K562 (cell line): ENCODE data around the gene ZDHHC14. TPM values are rescaled to one million over a fixed set of nuclear protein-coding genes. Genes with fewer than 3 reads are reported as not detected.

Source experiments
- ATAC-seq: fragments of 200-7000 bp; cut with Tn5 transposase; 3 replicates; pipeline ENCODE4 v1.9.1; 2020; ENCODE audit warnings: moderate library complexity
- BruUV-seq: library from RNA; stranded (reverse); fragments of 400-500 nt; replicated peaks from 2 replicates; lab custom pipeline; 2021; lab: Mats Ljungman, UMichigan
- CTCF ChIA-PET: fragments of 300-600 bp; formaldehyde crosslinking; extraction: SDS; loops from one replicate; lab custom pipeline; 2021; ENCODE audit warnings: low intra/inter-chr PET ratio; lab: Yijun Ruan, JAX
- POLR2A ChIA-PET: fragments of 300-600, 350-650 bp; sonication (Branson Sonifier 250); formaldehyde crosslinking; extraction: SDS; loops from one replicate; lab custom pipeline; 2021; ENCODE audit warnings: antibody characterized with exemption, inconsistent platforms; lab: Yijun Ruan, JAX
- DNase-seq, 4 experiments: peaks; one replicate each; pipeline versions ENCODE4 v3.0.0 to v3.0.0-alpha.2; 2011 to 2018; ENCODE audit warnings: low spot score in 3 of 4, mixed read lengths in 3 of 4; ENCODE audit errors: extremely low read depth in 1 of 4
- FAIRE-seq: peaks from 2 replicates; lab custom pipeline; 2011; peaks lifted over from hg19 to GRCh38; lab: Jason Lieb, UNC
- H2AFZ ChIP-seq: 2 replicates; pipeline ENCODE4 v1.6.0; 2011; ENCODE audit warnings: low read depth, low read length, control low read depth, inconsistent platforms
- H3K27ac ChIP-seq: fragments of 200-600 bp; 3 replicates; pipeline ENCODE4 v1.8.0; 2011; ENCODE audit warnings: low read depth, mild to moderate bottlenecking, control low read depth, inconsistent platforms, low read length, moderate library complexity, mixed read lengths; ENCODE audit errors: extremely low read depth
- H3K27me3 ChIP-seq, 2 experiments: fragments of 300-600 bp in 1 of 2; 2 replicates in 1 of 2; 3 replicates in 1 of 2; pipeline versions ENCODE4 v1.6.0 to v1.8.0; 2011; ENCODE audit warnings: inconsistent platforms in 2 of 2, low read length in 2 of 2, mild to moderate bottlenecking in 1 of 2, mixed read lengths in 1 of 2, moderate library complexity in 1 of 2; ENCODE audit not compliant: control insufficient read depth in 2 of 2, insufficient read depth in 2 of 2
- H3K36me3 ChIP-seq: fragments of 300-600 bp; 3 replicates; pipeline ENCODE4 v1.8.0; 2011; ENCODE audit warnings: mild to moderate bottlenecking, low read length, inconsistent platforms; ENCODE audit not compliant: control insufficient read depth, insufficient read depth
- H3K4me1 ChIP-seq, 2 experiments: fragments of 200-600 bp in 1 of 2; replicated peaks in 1 of 2; 2 replicates in 1 of 2; 3 replicates in 1 of 2; pipeline versions ENCODE4 v1.5.1 to v1.8.0; 2011; ENCODE audit warnings: inconsistent platforms in 2 of 2, low read length in 2 of 2, mild to moderate bottlenecking in 1 of 2, mixed read lengths in 1 of 2, moderate library complexity in 1 of 2; ENCODE audit not compliant: control insufficient read depth in 2 of 2, insufficient read depth in 2 of 2
- H3K4me2 ChIP-seq: 2 replicates; pipeline ENCODE4 v1.6.1; 2011; ENCODE audit warnings: low read length, control low read depth, inconsistent platforms, mixed read lengths; ENCODE audit not compliant: insufficient read depth
- H3K4me3 ChIP-seq: fragments of 200-600 bp; sonication (generic), shearing (Covaris generic); 2 replicates; pipeline ENCODE4 v1.5.1; 2016; ENCODE audit warnings: control low read depth, inconsistent platforms
- H3K79me2 ChIP-seq: fragments of 200-600 bp; 3 replicates; pipeline ENCODE4 v1.8.0; 2011; ENCODE audit warnings: low read length, inconsistent platforms; ENCODE audit not compliant: control insufficient read depth, insufficient read depth
- H3K9ac ChIP-seq, 2 experiments: 2 replicates each; pipeline versions ENCODE4 v1.6.0 to v1.6.1; 2011; ENCODE audit warnings: low read depth in 2 of 2, low read length in 2 of 2, control low read depth in 1 of 2, inconsistent platforms in 1 of 2, mild to moderate bottlenecking in 1 of 2, mixed read lengths in 1 of 2; ENCODE audit not compliant: insufficient read depth in 1 of 2
- H3K9me1 ChIP-seq: one replicate; pipeline ENCODE4 v1.6.0; 2011; ENCODE audit warnings: inconsistent platforms, mild to moderate bottlenecking, low read length, moderate library complexity; ENCODE audit not compliant: control insufficient read depth, insufficient read depth
- H3K9me3 ChIP-seq: replicated peaks from 2 replicates; pipeline ENCODE4 v1.5.1; 2011; ENCODE audit warnings: low read depth, low read length, inconsistent platforms; ENCODE audit not compliant: control insufficient read depth, insufficient read depth
- H4K20me1 ChIP-seq: replicated peaks from 2 replicates; pipeline ENCODE4 v1.6.1; 2011; ENCODE audit warnings: low read length, inconsistent platforms, mixed read lengths; ENCODE audit not compliant: control insufficient read depth, insufficient read depth
- HNRNPL ChIP-seq: fragments of 200-400 bp; formaldehyde crosslinking; IDR thresholded peaks from 2 replicates; pipeline ENCODE4 v1.6.1; 2017; ENCODE audit warnings: low read depth, mild to moderate bottlenecking, low read length
- PRPF4 ChIP-seq: fragments of 200-400 bp; formaldehyde crosslinking; IDR thresholded peaks from one replicate; pipeline ENCODE4 v1.6.1; 2017; ENCODE audit warnings: low read length, low read depth, mild to moderate bottlenecking; ENCODE audit not compliant: insufficient read depth, poor library complexity, severe bottlenecking
- XRCC3 ChIP-seq: fragments of 450-650 bp; IDR thresholded peaks from 2 replicates; pipeline ENCODE4 v1.6.1; 2017; ENCODE audit warnings: mild to moderate bottlenecking, moderate library complexity
- ZNF311 ChIP-seq: fragments of 250-450 bp; sonication (Bioruptor Pico); IDR thresholded peaks from 2 replicates; pipeline ENCODE4 v1.4.0; 2020; ENCODE audit warnings: mild to moderate bottlenecking, moderate library complexity
- WGBS: fragments of 100-300 bp; shearing (Covaris generic); methylation state at CpG from one replicate; pipeline ENCODE4 v1.1.6; 2016; ENCODE audit warnings: low coverage, mixed read lengths; ENCODE audit not compliant: insufficient coverage; ENCODE audit errors: missing lambda C conversion rate; 5-methylcytosine and 5-hydroxymethylcytosine counted together
- in situ Hi-C: fragments of 300-500 bp; cut with MboI; formaldehyde crosslinking; loops from 4 replicates; pipeline ENCODE4 v1.15.0; 2018; ENCODE audit warnings: inconsistent platforms, mixed read lengths
- intact Hi-C: fragments of 100-400 bp; cut with micrococcal nuclease; formaldehyde crosslinking; loops from 2 replicates; pipeline ENCODE4 v1.14.2; 2022
- polyA plus RNA-seq, 8 experiments: library from polyadenylated mRNA; depleted of rRNA in 4 of 8; stranded (reverse) in 5 of 8; unstranded in 3 of 8; fragments of >200 nt; fragmentation: Nextera tagmentation in 2 of 8; fragmentation: Illumina TruSeq in 1 of 8; extraction: Ambion mirVana in 2 of 8; extraction: Trizol in 1 of 8; gene quantifications; 2 replicates each; pipeline versions ENCODE4 v1.2.1 to v1.2.3, GENCODE V29; 2011 to 2014; ENCODE audit warnings: inconsistent platforms in 1 of 8, missing spikeins in 1 of 8
- total RNA-seq, 7 experiments: library from RNA; depleted of rRNA in 6 of 7; stranded (reverse); fragments of >200 nt in 6 of 7; fragmentation: Illumina TruSeq in 2 of 7; extraction: Trizol in 2 of 7; gene quantifications; 2 replicates each; pipeline versions ENCODE4 v1.2.1 to v1.2.3, GENCODE V29; 2011 to 2021; ENCODE audit warnings: low replicate concordance in 1 of 7

ZDHHC14 gene
- total and polyA plus RNA-seq, 9 of the 15 experiments (the other 6 are each of a cell fraction or from before 2014, with no cell fraction given) = 0.92 to 23.1 (median 13.8) TPM

DNA sequence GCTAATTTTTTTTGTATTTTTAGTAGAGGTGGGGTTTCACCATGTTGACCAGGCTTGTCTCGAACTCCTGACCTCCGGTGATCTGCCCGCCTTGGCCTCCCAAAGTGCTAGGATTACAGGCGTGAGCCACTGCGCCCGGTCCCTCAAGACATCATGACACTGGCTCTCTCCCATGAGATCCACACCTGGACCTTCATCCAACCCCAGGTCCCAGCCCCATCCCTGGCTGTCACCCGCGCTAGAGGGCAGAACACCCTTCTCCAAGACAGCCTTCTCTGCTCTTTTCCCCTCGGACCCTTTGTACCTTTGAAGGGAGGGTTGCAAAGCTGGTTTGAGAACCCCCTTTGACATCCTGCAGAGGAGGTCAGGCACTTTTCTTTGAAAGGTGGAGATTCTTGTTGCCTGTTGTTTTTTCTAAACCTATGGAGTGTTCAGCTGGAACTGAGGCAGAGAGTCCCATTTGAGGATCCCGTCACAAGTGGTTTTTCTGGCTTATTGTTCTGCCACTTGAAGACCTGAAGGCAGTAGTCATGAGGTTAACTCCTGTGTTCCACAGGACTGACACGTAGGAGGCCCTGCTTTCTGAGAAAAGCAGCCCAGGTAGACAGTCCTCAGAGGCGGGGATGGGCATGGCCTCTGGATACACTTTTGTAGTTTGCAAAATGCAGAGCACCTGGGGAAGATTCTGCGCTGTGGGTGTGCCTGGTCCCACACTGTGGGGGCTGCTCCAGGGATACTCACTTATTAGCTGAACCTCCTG lies 270.9 kb downstream of the ZDHHC14 start:
- ChIA-PET CTCF (no interaction called here), POLR2A (interaction anchor here (0.6 kb wide), 1 partner anchor 420 kb away, joined by 3 read pairs; no protein-coding TSS in a partner anchor)
- TF ChIP-seq PRPF4 = no peak
- no peak for TF ChIP-seq HNRNPL
- TF ChIP-seq ZNF311 (CRISPR knock-in tag) = no peak
- TF ChIP-seq XRCC3 = no peak
- H3K79me2 ChIP-seq = no peaks in the 10 kb centered on the region
- FAIRE-seq (no peak), DNase-seq (no peak), ATAC-seq (no peak)
- no peaks in the 10 kb centered on the region for H4K20me1 ChIP-seq
- H3K4me1 ChIP-seq = no peaks in the 10 kb centered on the region; a peak in 1 of 5 replicates
- peaks cover 18% of the 10 kb centered on the region; the same call in 2 of the 3 replicates for H3K36me3 ChIP-seq
- H3K4me3 ChIP-seq = no peak overlapping the region
- in situ Hi-C loops = no loop called here
- H3K4me2 ChIP-seq = no peak overlapping the region
- H3K27me3 ChIP-seq = no peaks in the 10 kb centered on the region
- H2AFZ ChIP-seq = no peak overlapping the region
- H3K9me3 ChIP-seq = no peaks in the 10 kb centered on the region
- H3K9me1 ChIP-seq = no peaks in the 10 kb centered on the region
- 72% methylated on average over 13 of the region's 13 CpGs for WGBS
- BruUV-seq = no TSS peak
- no peak overlapping the region for H3K9ac ChIP-seq
- intact Hi-C loops = no loop called here
- no peak overlapping the region for H3K27ac ChIP-seq
